LNCAP (cell line): ENCODE data around the gene TRIM26.

Experiments used
- CTCF ChIP-seq: fragments of 450-650 bp; IDR thresholded peaks from 2 replicates; pipeline ENCODE4 v1.5.1; 2017; ENCODE audit warnings: mild to moderate bottlenecking

Gene TRIM26

GRCh38 chr6:30152016-30152673 is 61.1 kb downstream of the TRIM26 start:
- TF ChIP-seq CTCF: no peak

GRCh38 chr6:30151580-30151979 is 61.6 kb downstream of the TRIM26 start:
- no peak for TF ChIP-seq CTCF

DNA sequence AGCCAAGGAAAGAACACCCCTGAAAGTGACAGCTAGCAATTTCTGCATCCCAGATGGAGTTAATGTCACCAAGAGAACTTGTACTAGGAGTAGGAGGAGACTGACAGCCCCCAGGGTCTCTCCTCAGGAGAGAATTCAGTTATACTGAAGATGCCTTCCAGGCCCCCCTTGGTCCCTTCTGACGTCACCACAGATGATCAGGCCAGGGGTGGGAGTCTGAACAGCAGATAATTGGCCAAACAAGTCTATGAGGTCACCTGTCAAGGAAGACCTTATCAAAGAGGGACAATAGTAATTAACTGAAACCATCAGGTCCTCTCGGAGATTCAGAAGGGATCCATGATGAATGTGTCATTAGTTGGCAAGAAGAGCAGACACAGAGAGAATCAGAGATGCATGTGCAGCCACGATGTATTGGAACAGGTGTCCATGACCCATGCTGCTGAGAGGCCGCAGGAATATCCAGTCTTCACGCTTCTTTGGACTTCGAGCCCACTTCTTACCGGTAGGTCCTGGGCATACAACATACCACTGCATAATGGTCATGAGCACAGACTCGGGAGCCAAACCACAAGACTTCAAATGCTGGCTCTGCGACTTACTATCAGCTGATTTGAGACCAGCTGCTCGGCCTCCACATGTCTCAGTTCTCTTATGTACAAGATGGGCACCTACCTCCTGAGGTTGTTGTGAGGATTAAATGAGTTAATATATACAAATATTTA is 62.4 kb downstream of the TRIM26 start:
- TF ChIP-seq CTCF: no peak

- TF ChIP-seq CTCF: no peak
Observed at GRCh38 chr6:30149858-30150550, 63.2 kb downstream of the TRIM26 start.

GRCh38 chr6:30149234-30149633 is 64.0 kb downstream of the TRIM26 start:
- no peak for TF ChIP-seq CTCF

DNA sequence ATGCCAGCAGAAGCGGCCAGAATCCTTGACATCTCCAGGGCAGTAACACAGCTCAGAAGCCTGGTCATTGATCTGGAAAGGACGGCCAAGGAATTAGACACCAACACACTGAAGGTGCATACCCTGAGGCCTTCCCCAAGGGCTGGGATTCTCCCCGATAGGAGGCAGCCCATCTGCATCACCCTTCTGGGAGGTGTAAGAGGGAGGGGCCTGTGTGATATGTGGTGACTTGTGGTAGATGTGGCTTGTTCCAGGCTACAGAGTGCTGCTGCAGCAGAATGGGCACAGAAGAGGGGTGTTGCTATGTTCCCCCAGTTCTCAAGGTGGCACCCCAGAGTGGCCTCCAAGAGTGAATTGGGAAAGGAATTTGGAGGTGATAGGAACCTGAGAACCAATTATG is 66.1 kb downstream of the TRIM26 start:
- no peak for TF ChIP-seq CTCF

- TF ChIP-seq CTCF: no peak
Observed at GRCh38 chr6:30145818-30146217, 67.4 kb downstream of the TRIM26 start.
